M059J (cell line): ENCODE measurements around the gene SMAGP. TPM values are rescaled to one million over a fixed set of nuclear protein-coding genes. Genes with fewer than 3 reads are reported as not detected.
"Not testable (repeated sequence)": the region's sequence is repeated elsewhere in the genome, so short reads cannot be mapped to it uniquely, and the experiment has no call there.

Experiments used
- DNase-seq: peaks from one replicate; pipeline ENCODE4 v3.0.0-alpha.2; 2012; ENCODE audit warnings: low read depth
- total RNA-seq: library from RNA; depleted of rRNA; stranded (reverse); fragments of >200 nt; shearing (Covaris generic); gene quantifications from 2 replicates; pipeline ENCODE4 v1.2.3, GENCODE V29; 2014

SMAGP gene
- total RNA-seq, 1 experiment from 2014 or later: 15.8 TPM

DNA sequence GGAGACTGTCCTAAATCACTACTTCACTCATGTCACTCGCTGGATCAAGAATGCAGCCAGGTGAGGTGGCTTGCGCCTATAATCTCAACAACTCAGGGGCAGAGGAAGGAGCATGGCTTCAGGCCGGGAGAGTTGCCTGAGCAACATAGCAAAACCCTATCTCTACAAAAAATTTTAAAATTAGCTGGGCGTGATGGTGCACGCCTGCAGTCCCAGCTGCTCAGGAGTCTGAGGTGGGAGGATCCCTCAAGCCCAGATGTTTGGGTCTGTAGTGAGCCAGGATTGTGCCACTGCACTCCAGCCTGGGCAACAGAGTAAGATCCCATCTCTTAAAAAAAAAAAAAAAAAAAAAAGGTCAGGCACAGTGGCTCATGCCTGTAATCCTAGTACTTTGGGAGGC, 5.9 kb downstream of the SMAGP start:
- no peak for DNase-seq

DNA sequence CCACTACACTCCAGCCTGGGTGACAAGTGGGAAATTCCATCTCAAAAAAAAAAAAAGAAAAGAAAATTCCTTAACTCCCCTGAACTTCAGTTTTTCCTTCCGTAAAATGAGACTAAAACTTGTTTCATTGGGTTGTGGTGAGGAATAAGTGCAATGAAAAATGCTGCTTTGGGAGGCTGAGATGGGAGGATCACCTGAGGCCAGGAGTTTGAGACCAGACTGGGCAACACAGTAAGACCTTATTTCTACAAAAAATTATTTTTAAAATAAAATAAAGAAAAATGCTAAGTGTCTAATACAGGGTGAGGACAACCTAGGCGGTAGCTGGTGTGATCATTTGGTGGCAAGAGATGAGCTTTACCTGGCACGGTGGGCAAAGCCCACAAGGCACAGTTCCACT, 6.9 kb downstream of the SMAGP start:
- no peak for DNase-seq

DNA sequence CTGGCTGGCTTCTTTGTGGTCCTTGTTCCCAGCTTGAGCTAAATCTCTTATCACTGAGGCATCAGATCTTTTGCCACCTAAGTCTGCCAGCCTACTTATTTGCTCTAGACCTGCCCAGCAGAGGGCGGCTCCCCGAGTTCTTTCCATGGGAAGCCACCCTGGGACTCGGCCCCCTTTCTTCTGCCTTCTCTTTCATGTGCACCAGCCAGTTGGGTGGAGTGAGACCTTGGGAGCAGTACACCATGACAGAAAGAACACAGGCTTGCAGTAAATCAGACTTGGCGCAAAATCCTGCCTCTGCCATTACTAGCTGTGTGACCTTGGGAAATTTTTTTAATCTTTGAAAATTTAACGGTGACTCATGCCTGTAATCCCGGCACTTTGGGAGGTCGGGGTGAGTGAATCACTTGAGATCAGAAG, 7.4 kb downstream of the SMAGP start:
- peak; percentile 65 for DNase-seq

DNA sequence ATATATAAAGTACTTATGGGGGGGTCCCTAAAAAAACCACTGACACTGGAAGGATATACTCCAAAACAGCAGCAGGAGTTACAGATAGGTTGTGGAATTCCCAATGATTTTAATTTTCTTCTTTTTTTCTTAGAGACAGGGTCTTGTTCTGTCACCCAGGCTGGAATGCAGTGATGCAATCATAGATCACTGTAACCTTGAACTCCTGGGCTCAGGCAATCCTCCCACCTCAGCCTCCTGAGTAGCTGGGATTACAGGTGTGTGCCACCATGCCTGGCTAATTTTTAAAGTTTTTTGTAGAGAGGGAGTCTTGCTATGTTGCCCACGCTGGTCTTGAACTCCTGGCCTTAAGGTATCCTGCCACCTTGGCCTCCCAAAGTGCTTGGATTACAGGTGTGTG, 10.6 kb downstream of the SMAGP start:
- not testable (repeated sequence) for DNase-seq

DNA sequence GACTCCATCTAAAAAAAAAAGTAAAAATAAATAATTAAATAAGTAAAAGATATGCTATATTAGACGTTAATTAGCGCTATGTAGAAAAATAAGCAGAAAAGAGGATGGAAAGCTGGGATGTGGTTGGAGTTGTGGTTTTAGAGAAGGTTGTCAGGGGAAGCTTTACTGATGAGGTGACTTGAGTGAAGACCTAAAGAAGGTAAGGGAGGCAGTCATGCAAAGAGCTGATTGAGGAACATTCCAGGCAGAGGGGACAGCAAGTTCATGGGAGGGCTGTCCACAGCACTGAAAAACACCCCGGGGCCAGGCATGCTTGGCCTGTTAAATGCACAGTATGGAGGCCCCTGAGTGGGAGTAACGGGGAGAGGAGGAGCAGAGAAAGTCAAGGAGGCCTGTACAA, 15.7 kb downstream of the SMAGP start:
- peak; percentile 22 for DNase-seq

DNA sequence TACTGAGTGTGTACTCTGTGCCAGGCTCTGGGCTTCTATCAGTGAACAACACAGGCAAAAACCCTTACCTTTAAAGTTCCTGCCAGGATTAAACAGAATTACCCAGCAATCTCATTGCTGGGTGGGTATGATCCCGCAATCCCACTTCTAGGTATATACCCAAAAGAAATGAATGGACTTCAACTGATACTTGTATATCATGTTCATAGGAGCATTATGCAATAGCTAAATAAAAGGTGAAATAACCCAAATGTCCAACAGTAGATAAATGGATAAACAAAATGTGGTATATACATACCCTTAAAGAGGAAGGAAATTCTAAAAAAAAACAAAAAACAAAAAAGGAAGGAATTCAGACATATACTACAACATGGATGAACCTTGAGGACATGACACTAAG, 16.9 kb downstream of the SMAGP start:
- DNase-seq: no peak

DNA sequence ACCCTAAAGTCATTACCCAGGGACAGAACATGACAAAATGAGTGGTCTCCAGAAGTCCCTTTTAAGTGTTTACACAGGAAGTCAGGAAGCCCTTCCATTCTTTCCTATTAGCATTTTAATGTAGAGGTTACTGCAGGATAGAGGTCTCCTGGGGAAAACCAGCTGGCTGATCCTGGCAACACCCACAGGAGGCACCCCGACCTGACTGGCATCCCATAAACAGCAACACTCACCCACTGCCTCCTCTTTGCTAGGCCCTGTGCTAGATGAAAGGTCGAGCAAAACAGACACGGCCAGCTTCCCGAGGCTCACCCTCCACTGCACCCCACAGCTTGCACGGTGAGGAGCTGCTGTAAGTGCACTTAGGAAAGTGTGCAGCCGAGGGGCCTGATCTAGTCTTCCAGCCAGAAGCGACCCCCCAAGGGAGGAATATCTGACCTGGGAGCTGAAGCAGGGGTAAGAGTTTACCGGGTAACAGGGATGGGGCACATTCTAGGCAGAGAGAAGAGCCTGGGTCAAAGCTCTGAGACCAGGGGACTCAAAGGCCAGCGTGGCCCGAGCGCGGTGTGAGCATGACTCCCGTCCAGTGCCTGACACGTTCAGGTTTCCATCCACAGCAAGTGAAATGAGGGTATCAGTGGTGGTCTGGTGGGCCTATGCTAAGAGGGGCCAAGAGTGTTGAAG, 22.6 kb downstream of the SMAGP start:
- DNase-seq: no peak

DNA sequence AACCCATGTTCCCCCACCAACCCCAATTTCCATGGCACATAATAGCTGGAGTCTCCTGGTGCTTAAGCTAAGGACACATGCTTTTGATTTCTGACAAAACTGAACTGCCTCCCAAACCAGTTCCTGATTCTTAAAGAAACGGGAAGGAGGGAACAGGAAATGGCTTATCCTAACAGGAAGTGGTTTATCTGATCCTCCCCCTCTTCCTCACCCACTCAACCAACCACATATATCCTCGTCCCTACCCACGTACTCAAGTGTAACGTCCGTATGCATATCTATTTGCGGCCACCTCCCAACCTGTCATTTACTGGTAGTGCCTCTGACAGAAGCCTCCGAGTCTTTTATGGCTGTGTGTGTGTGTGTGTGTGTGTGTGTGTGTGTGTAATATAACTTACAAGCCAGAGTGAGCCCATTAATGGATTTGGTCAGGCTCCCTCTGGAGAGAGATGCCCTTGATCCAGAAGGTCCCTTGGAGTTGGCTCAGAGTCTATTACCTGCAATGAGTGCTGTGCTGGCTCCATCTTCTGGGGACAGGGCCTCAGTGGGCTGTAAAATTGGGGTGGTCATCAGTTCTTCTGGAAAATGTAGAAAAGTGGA, 23.9 kb downstream of the SMAGP start:
- DNase-seq: peak; percentile 29

DNA sequence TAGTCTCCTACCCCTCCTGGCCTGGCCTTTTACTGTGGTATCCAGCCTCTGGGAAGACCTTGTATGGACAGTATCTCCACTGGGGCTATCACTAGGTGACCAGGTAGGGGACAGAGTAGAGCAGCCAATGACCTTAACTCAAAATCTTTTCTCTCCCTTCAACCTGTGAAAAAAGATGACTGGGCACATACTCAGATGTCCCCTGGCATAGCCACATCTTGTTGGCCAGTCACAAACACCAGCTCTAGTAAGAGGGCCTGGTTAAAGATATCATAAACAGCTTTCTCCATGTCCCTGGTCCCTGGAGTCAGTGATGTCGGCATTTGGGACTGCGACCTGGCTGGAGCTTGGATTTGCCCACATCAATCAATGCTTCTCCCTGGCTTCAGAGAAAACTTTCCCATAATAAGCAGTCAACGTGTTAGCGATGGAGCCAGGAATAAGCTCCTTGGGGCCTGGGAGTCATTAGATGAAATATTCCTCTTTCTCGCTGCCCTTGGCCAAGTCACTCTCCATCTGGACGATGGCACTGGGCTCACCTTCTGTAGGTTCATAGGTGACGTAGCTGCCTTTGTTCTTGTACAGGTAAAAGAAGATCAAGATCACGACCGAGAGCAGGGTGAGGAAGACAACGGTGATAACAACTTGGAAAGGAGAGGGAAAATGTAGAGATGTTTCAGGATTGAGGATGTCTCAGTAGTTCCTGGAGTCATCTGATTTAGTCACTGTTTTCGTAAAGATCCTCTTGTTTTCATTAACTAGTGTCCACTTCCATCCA, 24.6 kb downstream of the SMAGP start:
- no peak for DNase-seq

DNA sequence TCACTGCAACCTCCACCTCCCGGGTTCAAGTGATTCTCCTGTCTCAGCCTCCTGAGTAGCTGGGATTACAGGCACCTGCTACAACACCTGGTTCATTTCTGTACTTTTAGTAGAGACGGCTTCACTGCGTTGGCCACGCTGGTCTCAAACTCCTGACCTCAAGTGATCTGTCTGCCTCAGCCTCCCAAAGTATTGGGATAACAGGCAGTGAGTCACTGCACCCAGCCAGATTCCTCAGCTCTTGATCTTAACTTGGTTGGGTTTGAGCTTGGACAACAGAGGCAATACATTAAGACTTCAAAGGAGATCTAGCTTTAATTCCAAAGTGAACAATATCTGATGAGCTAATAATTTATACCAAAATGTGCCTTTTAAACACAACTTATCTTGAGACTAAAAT, 25.9 kb downstream of the SMAGP start:
- DNase-seq: peak; percentile 25

DNA sequence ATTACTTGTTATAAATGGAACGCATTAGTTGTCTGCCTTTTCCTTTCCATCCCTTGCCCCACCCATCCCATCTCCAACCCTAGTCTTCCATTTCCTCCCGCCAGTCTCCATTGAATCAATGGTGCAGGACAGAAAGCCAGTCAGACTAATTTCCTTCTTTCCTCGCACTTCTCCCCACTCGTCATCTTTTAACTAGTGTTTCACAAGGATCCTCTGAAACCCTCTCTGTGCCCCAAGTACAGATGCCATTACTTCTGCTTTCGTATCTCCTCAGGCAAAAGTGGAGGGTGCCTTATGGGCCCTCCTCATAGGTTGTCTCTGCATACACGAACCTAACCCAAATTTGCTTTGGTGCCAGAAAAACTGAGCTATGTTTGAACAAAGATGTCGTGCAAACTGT, 27.3 kb downstream of the SMAGP start:
- no peak for DNase-seq

DNA sequence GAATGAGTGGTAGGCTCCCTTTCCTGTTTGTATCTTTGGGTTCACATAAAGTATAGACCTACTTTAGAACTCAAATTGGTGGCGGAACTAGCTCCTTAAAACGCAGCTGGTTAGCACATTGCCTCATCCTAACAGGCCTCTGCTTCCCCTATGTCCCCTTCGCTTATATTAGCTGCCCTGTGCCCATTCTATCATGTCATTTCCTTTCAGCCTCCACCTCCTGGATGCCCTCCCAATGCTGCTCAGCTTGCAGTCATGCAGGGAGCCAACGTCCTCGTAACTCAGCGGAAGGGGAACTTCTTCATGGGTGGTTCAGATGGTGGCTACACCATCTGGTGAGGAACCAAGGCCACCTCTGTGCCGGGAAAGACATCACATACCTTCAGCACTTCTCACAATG, 28.1 kb downstream of the SMAGP start:
- no peak for DNase-seq

DNA sequence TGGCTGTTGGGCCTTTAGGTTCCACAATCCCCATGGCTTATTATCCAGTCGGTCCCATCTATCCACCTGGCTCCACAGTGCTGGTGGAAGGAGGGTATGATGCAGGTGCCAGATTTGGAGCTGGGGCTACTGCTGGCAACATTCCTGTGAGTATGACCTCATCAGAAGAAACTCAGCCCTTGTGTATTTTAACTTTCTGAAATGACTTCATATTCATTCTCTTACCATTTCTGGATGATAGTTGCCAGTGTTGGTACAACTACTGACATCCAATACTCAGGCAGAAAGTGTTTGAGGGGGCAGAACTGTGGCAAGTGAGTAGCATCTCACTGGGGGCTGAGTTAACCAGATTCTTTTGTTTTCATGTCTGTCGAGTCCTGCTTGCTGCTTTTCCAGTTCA, 29.2 kb downstream of the SMAGP start:
- DNase-seq: peak; percentile 42

DNA sequence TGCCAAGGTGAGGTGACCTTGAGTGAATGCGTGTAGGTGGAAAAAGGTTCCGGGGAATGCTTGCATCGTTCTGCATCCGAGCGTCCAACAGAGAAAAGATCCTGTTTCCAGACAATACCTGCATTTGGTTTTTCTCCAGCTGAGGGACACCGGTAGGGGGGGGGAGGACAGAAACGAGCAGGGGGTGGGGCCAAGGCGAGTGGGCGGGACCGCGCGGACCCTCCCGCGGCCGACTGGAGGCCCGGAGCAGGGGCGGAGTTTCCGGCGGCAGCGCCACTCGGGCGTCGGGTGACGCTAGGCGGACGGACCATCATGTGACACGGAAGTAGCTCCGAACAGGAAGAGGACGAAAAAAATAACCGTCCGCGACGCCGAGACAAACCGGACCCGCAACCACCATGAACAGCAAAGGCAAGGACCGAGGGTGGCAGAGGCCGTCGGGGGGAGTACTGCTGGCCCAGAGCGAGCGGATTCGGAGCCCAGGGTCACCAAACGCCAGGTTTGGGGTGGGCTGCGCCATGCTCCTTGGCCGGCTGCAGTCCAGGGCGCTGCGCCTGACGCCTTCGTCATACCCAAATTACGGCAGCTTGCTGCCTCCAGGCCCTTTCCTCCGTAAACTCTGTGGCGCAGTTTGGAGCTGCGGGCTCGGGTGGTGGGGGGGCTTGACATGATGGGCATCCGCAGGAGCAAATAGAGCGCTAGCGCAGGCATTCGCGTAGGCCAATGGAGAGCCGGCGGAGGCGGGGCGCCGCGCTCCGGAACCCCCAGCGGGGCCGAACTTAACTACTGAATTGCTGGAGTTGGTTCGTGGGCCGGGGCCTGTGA, 31.5 kb downstream of the SMAGP start, which contains the start of gene DAZAP2:
TSS of gene DAZAP2 (plus strand) at position 317 of the 825 bp plus-strand sequence. CDS start at position 399, 82 bp downstream.
- peak; percentile 92 for DNase-seq

DNA sequence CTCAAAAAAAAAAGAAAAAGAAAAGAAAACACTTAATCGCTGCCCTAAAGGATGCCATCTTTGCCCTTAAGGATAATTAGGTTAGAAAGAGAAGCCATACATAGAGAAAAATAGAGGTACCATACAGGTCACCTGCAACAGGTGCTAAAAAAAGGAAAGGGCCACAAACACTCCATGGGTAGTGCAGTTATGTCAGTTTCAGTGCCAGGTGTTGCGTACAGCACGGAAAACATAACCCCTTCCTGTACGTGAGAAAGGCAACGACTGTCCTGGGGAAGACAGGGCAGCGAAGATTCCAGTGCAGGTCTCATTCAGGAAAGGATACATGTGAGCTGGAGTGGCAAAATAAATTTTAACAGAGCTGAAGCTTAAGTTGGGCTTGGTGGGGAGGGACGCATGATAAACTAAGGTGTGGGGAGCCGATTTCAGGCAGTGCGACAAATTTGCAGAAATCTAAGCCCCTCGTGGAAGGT, 32.1 kb downstream of the SMAGP start:
- peak; percentile 11 for DNase-seq

DNA sequence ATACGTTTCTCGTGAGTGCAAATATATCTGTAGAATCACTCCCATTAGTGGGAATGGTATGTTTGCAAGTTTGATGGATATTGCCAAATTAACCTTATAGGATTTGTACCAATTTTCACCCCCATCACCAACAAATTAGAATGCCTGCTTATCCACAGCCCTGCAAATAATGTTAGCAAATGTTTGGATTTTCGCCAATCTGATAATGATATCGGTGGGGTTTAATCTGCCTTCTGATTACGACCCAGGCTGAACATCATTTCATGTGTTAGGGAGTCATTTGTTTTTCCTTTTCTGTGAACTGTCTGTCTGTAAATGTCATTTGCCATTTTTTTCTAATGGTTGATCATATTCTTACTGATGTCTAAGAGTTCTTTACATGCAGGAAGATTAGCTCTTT, 35.7 kb downstream of the SMAGP start:
- DNase-seq: no peak

DNA sequence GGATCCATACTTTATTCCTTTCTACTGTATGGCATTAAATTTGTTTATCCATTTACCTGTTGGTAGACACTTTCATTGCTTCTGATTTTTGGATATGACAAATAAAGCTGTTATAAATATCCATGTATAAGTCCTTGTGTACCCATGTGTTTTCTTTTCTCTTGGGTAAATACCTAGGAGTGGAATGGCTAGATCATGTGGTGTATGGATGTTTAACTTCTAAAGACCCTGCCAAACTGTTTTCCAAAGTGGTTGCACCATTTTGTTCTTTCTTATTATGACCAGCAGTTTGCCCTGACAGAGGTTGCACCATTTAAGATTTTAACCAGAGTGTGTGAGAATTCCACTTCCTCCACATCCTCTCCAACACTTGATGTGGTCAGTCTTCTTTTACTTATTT, 37.6 kb downstream of the SMAGP start:
- no peak for DNase-seq

DNA sequence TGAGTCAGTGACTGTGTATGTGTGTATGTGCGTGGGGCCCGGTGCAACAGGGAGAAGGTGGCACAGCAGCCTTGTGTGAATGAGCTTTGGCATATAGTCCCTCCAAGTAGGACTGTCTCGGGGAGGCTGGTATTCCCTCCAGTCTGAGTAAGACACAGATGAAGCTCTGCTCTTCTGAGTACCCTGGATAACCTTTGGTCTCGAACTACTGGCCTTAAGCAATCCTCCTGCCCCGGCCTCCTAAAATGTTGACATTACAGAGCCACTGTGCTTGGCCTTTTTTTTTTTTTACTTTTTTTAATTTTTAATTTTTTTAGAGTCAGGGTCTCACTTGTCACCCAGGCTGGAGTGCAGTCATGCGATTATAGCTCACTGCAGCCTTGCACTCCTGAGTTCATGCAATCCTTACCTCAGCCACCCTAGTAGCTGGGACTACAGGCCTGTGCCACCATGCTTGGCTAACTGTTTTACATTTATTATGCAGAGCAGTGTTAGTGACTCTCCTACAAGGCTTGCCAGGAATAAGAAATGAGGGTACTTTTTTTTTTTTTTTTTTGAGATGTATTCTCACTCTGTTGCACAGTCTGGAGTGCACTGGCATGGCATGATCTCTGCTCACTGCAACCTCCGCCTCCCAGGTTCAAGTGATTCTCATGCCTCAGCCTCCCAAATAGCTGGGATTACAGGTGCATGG, 41.0 kb downstream of the SMAGP start:
- no peak for DNase-seq

DNA sequence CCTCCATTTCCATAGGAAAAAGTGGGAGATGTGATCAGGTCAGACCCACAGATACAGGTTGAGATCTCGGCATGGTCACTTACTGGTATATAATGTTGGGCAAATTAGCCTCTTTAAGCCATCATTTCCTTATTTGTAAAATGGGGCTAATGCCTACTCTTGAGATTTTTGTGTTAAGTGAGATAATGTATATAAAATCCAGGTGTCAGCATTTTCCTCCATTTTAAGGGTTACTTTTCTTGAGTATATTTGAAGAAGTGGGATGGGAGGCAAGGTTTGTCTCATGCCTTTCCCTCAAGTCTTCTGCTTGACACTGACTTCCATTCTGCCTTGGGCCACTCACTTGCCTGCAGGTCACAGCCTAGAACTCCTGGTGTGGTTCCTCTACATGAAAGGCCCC, 42.3 kb downstream of the SMAGP start:
- DNase-seq: no peak

DNA sequence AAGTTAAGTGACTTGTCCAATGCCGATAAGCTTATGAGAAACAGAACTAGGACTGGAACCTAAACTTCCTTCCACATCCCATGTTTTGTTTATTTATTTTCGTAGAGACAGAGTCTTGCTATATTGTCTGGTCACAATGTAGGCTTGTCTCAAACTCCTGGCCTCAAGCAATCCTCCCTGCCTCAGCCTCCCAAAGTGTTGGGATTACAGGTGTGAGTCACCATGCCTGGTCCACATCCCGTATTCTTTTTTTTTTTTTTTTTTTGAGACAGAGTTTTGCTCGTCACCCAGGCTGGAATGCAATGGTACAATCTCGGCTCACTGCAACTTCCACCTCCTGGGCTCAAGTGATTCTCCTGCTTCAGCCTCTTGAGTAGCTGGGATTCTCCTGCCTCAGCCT, 43.1 kb downstream of the SMAGP start:
- DNase-seq: peak; percentile 16

DNA sequence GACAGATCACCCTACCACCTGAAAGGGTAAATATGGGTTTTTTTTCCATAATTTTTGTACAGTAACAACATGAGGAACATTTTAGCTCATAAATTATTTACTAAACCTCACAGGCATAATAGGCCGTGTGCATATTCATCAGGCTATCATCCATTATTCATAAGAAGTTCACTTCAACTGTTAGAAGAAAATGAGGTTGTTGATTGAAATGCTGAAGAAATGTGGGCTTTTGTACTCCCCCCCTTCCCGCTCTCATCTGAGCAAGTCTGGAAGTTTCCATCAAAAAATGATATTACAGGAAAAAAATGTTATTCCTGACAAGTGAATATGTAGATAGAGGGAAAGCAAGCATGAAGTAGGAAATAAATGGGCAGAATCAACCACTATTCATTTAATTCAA, 44.4 kb downstream of the SMAGP start:
- DNase-seq: no peak
